ENCODE data around the gene FBXO2. TPM values are rescaled to one million over a fixed set of nuclear protein-coding genes. Genes with fewer than 3 reads are reported as not detected.

The FBXO2 gene
- total and polyA plus RNA-seq, 9 of the 15 experiments (the other 6 are each of a cell fraction or from before 2014, with no cell fraction given) = 0.04 to 1.9 (median 0.27) TPM

DNA sequence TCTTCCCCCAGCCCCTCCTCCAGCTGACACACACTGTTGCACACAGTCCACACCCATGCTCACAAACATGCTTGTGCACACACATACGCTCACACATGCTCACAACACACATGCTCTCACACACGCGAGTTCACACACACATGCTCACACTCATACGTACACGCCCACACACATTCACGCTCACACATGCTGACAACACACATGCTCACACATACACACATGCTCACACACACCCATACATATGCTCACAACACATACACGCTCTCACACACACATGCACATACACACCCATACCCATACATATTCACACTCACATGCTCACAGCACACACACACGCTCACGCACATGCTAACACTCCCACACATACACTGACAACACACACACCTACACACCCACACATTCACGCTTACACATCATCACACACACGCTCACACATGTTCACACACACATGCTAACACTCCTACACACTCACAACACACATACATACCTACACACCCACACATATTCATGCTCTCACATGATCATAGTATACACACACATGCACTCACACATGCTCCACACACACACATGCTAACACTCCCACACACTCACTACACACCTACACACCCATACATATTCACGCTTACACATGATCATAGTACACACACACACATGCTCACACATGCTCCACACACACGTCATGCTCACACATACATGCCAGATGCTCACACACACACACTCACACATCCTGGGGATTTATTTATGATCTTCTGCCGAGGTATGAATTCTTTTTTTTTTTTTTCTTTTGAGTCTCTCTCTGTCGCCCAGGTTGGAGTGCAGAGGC is 48.0 kb upstream of the FBXO2 start (continued):
- TF ChIP-seq, protein P1, sequence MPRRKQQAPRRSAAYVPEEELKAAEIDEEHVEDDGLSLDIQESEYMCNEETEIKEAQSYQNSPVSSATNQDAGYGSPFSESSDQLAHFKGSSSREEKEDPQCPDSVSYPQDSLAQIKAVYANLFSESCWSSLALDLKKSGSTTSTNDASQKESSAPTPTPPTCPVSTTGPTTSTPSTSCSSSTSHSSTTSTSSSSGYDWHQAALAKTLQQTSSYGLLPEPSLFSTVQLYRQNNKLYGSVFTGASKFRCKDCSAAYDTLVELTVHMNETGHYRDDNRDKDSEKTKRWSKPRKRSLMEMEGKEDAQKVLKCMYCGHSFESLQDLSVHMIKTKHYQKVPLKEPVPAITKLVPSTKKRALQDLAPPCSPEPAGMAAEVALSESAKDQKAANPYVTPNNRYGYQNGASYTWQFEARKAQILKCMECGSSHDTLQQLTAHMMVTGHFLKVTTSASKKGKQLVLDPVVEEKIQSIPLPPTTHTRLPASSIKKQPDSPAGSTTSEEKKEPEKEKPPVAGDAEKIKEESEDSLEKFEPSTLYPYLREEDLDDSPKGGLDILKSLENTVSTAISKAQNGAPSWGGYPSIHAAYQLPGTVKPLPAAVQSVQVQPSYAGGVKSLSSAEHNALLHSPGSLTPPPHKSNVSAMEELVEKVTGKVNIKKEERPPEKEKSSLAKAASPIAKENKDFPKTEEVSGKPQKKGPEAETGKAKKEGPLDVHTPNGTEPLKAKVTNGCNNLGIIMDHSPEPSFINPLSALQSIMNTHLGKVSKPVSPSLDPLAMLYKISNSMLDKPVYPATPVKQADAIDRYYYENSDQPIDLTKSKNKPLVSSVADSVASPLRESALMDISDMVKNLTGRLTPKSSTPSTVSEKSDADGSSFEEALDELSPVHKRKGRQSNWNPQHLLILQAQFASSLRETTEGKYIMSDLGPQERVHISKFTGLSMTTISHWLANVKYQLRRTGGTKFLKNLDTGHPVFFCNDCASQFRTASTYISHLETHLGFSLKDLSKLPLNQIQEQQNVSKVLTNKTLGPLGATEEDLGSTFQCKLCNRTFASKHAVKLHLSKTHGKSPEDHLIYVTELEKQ (CRISPR knock-in tag; IDR thresholded peaks at IDR 0.05) = no peak
- TF ChIP-seq POU5F1 (IDR thresholded peaks at IDR 0.05; ENCODE audit: borderline replicate concordance, low read depth, low read length, partially characterized antibody) (no peak), ZNF764 (CRISPR knock-in tag; IDR thresholded peaks at IDR 0.05; ENCODE audit: low read depth) (no peak), ZNF133 (CRISPR knock-in tag; IDR thresholded peaks at IDR 0.05) (no peak), PPARD (CRISPR knock-in tag; IDR thresholded peaks at IDR 0.05) (no peak), ZNF398 (CRISPR knock-in tag; IDR thresholded peaks at IDR 0.05) (no peak), MTA3 (IDR thresholded peaks at IDR 0.05; ENCODE audit: borderline replicate concordance) (no peak), MBD1 (CRISPR knock-in tag; IDR thresholded peaks at IDR 0.05) (no peak), ZFP1 (CRISPR knock-in tag; IDR thresholded peaks at IDR 0.05) (no peak), SAFB2 (IDR thresholded peaks at IDR 0.05; ENCODE audit: borderline replicate concordance, low read depth, low read length, severe bottlenecking) (no peak), ZBTB2 (IDR thresholded peaks at IDR 0.05) (no peak), SMARCA5 (IDR thresholded peaks at IDR 0.05) (no peak)
- TF ChIP-seq, protein P2, sequence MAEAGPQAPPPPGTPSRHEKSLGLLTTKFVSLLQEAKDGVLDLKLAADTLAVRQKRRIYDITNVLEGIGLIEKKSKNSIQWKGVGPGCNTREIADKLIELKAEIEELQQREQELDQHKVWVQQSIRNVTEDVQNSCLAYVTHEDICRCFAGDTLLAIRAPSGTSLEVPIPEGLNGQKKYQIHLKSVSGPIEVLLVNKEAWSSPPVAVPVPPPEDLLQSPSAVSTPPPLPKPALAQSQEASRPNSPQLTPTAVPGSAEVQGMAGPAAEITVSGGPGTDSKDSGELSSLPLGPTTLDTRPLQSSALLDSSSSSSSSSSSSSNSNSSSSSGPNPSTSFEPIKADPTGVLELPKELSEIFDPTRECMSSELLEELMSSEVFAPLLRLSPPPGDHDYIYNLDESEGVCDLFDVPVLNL (CRISPR knock-in tag; IDR thresholded peaks at IDR 0.05; ENCODE audit: low read depth) = no peak

Data from K562 (cell line).